Caco-2 (cell line): ENCODE measurements around the gene BACE1-AS. TPM values are rescaled to one million over a fixed set of nuclear protein-coding genes. Genes with fewer than 3 reads are reported as not detected.

Experiments used
- BruUV-seq: library from RNA; stranded (reverse); fragments of 400-500 nt; replicated peaks from 2 replicates; lab custom pipeline; 2021; lab: Mats Ljungman, UMichigan
- CTCF ChIA-PET: fragments of 300-600 bp; sonication (Branson Sonifier 250); formaldehyde crosslinking; loops from one replicate; lab custom pipeline; 2022; ENCODE audit warnings: antibody characterized with exemption; lab: Charles Lee
- POLR2A ChIA-PET: fragments of 300-600 bp; sonication (Branson Sonifier 250); formaldehyde crosslinking; loops from one replicate; lab custom pipeline; 2022; ENCODE audit warnings: antibody characterized with exemption; lab: Charles Lee
- DNase-seq, 2 experiments: peaks; one replicate each; pipeline versions ENCODE4 v3.0.0 to v3.0.0-alpha.2; 2020 to 2022
- H3K27me3 ChIP-seq: replicated peaks from 2 replicates; pipeline ENCODE4 v1.6.0; 2011; ENCODE audit warnings: low read length; ENCODE audit not compliant: control insufficient read depth, insufficient read depth
- H3K36me3 ChIP-seq: 2 replicates; pipeline ENCODE4 v1.5.1; 2011; ENCODE audit warnings: low read length; ENCODE audit not compliant: control insufficient read depth, insufficient read depth
- H3K4me1 ChIP-seq: fragments of 250-450 bp; sonication (Bioruptor Pico); 2 replicates; pipeline ENCODE4 v1.5.1; 2020; ENCODE audit warnings: mild to moderate bottlenecking
- H3K4me3 ChIP-seq: 2 replicates; pipeline ENCODE4 v1.5.1; 2011; ENCODE audit warnings: low read depth, mild to moderate bottlenecking, control low read depth, low read length
- H3K9me3 ChIP-seq: fragments of 250-450 bp; sonication (Bioruptor Pico); 2 replicates; pipeline ENCODE4 v1.5.1; 2020; ENCODE audit warnings: mild to moderate bottlenecking, moderate library complexity
- H3K27ac Mint-ChIP-seq: one replicate; pipeline ENCODE4 v1.8.0; 2022; ENCODE audit warnings: mixed read lengths; ENCODE audit not compliant: unreplicated experiment
- H3K27me3 Mint-ChIP-seq: one replicate; pipeline ENCODE4 v1.8.0; 2022; ENCODE audit warnings: mixed read lengths; ENCODE audit not compliant: insufficient read depth, unreplicated experiment
- H3K36me3 Mint-ChIP-seq: one replicate; pipeline ENCODE4 v1.8.0; 2022; ENCODE audit warnings: mild to moderate bottlenecking, mixed read lengths; ENCODE audit not compliant: insufficient read depth, unreplicated experiment
- H3K4me1 Mint-ChIP-seq: one replicate; pipeline ENCODE4 v1.8.0; 2022; ENCODE audit warnings: low read depth, mixed read lengths; ENCODE audit not compliant: unreplicated experiment
- H3K4me3 Mint-ChIP-seq: one replicate; pipeline ENCODE4 v1.8.0; 2022; ENCODE audit warnings: mild to moderate bottlenecking, moderate library complexity, mixed read lengths; ENCODE audit not compliant: unreplicated experiment
- H3K9me3 Mint-ChIP-seq: one replicate; pipeline ENCODE4 v1.8.0; 2022; ENCODE audit warnings: mixed read lengths; ENCODE audit not compliant: unreplicated experiment
- CTCF ChIP-seq, 2 experiments: fragments of 200-600 bp in 1 of 2; IDR thresholded peaks; 1 replicate in 1 of 2; 2 replicates in 1 of 2; pipeline versions ENCODE4 v1.5.1 to v1.8.0; 2011 to 2022; ENCODE audit warnings: antibody characterized with exemption in 1 of 2, control low read depth in 1 of 2, inconsistent platforms in 1 of 2, low read depth in 1 of 2, low read length in 1 of 2, mild to moderate bottlenecking in 1 of 2, moderate library complexity in 1 of 2; ENCODE audit not compliant: insufficient read depth in 1 of 2, severe bottlenecking in 1 of 2, unreplicated experiment in 1 of 2
- intact Hi-C: fragments of 100-400 bp; cut with micrococcal nuclease; formaldehyde crosslinking; loops from one replicate; pipeline ENCODE4 v1.10.0; 2022; ENCODE audit not compliant: unreplicated experiment
- total RNA-seq: library from RNA; stranded (reverse); gene quantifications from 2 replicates; pipeline ENCODE4 v1.2.3, GENCODE V29; 2022

The BACE1-AS gene
- total RNA-seq, 1 experiment from 2014 or later, result 18.8 TPM

GRCh38 chr11:117284053-117284452 lies 7.1 kb upstream of the BACE1-AS start:
- H3K27ac Mint-ChIP-seq, result no peak overlapping the region
- H3K4me1 Mint-ChIP-seq, result peaks cover 7% of the 10 kb centered on the region
- no peaks in the 10 kb centered on the region for H3K9me3 Mint-ChIP-seq
- TF ChIP-seq CTCF (IDR thresholded peaks at IDR 0.05; ENCODE audit: insufficient read depth in 1 of 2, low read depth in 1 of 2, low read length in 1 of 2, severe bottlenecking in 1 of 2, unreplicated experiment in 1 of 2), result no peak
- no peaks in the 10 kb centered on the region for H3K27me3 Mint-ChIP-seq
- DNase-seq, result no peak
- Histone ChIP-seq H3K36me3 (peaks cover 4% of the 10 kb centered on the region; the same call in 1 of the 2 replicates), H3K4me3 (no peak overlapping the region), H3K9me3 (no peaks in the 10 kb centered on the region), H3K27me3 (no peaks in the 10 kb centered on the region), H3K4me1 (peaks cover 12% of the 10 kb centered on the region)
- H3K4me3 Mint-ChIP-seq, result no peak overlapping the region
- no TSS peak for BruUV-seq
- POLR2A ChIA-PET, result no interaction called here
- H3K36me3 Mint-ChIP-seq, result peaks cover 31% of the 10 kb centered on the region
- CTCF ChIA-PET, result no interaction called here
- intact Hi-C loops, result no loop called here

GRCh38 chr11:117286588-117286987 lies 4.6 kb upstream of the BACE1-AS start:
- H3K36me3 ChIP-seq, result peaks cover 4% of the 10 kb centered on the region
- H3K27me3 Mint-ChIP-seq, result no peaks in the 10 kb centered on the region
- peaks cover 34% of the 10 kb centered on the region for H3K36me3 Mint-ChIP-seq
- no peak overlapping the region for H3K4me3 Mint-ChIP-seq
- no peak overlapping the region for H3K4me3 ChIP-seq
- H3K9me3 ChIP-seq, result no peaks in the 10 kb centered on the region
- no peaks in the 10 kb centered on the region for H3K9me3 Mint-ChIP-seq
- no peaks in the 10 kb centered on the region for H3K27me3 ChIP-seq
- ChIA-PET POLR2A (no interaction called here), CTCF (interaction anchor here (1.4 kb wide), 1 partner anchor 9 kb away, joined by 4 read pairs; no protein-coding TSS in a partner anchor)
- no peak overlapping the region for H3K27ac Mint-ChIP-seq
- DNase-seq, result no peak
- no TSS peak for BruUV-seq
- H3K4me1 ChIP-seq, result no peaks in the 10 kb centered on the region
- intact Hi-C loops, result no loop called here
- no peak for TF ChIP-seq CTCF (IDR thresholded peaks at IDR 0.05; ENCODE audit: insufficient read depth in 1 of 2, low read depth in 1 of 2, low read length in 1 of 2, severe bottlenecking in 1 of 2, unreplicated experiment in 1 of 2)
- no peaks in the 10 kb centered on the region for H3K4me1 Mint-ChIP-seq

GRCh38 chr11:117287668-117288067 lies 3.5 kb upstream of the BACE1-AS start:
- peaks cover 2% of the 10 kb centered on the region for H3K36me3 ChIP-seq
- no TSS peak for BruUV-seq

More at GRCh38 chr11:117287668-117288067, 3.5 kb upstream of the BACE1-AS start:
- no peak for TF ChIP-seq CTCF (IDR thresholded peaks at IDR 0.05; ENCODE audit: insufficient read depth in 1 of 2, low read depth in 1 of 2, low read length in 1 of 2, severe bottlenecking in 1 of 2, unreplicated experiment in 1 of 2)
- no peak overlapping the region for H3K4me3 ChIP-seq
- Mint-ChIP-seq H3K4me1 (no peaks in the 10 kb centered on the region), H3K36me3 (peaks cover 24% of the 10 kb centered on the region), H3K4me3 (no peak overlapping the region), H3K27ac (no peak overlapping the region), H3K9me3 (no peaks in the 10 kb centered on the region), H3K27me3 (no peaks in the 10 kb centered on the region)
- intact Hi-C loops, result no loop called here
- no peaks in the 10 kb centered on the region; the same call in 1 of the 2 replicates for H3K4me1 ChIP-seq
- no peak for DNase-seq
- no peaks in the 10 kb centered on the region for H3K27me3 ChIP-seq
- POLR2A ChIA-PET, result interaction anchor here (0.6 kb wide), 1 partner anchor 17 kb away, joined by 6 read pairs; no protein-coding TSS in a partner anchor
- no peaks in the 10 kb centered on the region for H3K9me3 ChIP-seq
- CTCF ChIA-PET, result no interaction called here
